Rectal smooth muscle tissue (tissue), 1 donor: Measurements from ENCODE around the gene SETX.
"Not testable (repeated sequence)": the region's sequence is repeated elsewhere in the genome, so short reads cannot be mapped to it uniquely, and the experiment has no call there.

ENCODE experiments used
- H3K27ac ChIP-seq: one replicate; pipeline ENCODE4 v1.7.0; 2013; ENCODE audit warnings: low read depth, low read length, inconsistent platforms
- H3K27me3 ChIP-seq: one replicate; pipeline ENCODE4 v1.7.0; 2013; ENCODE audit warnings: low read length; ENCODE audit not compliant: control insufficient read depth, insufficient read depth
- H3K36me3 ChIP-seq: one replicate; pipeline ENCODE4 v1.7.0; 2013; ENCODE audit warnings: low read length; ENCODE audit not compliant: control insufficient read depth, insufficient read depth
- H3K4me1 ChIP-seq: one replicate; pipeline ENCODE4 v1.7.0; 2013; ENCODE audit warnings: low read length; ENCODE audit not compliant: control insufficient read depth, insufficient read depth
- H3K4me3 ChIP-seq: one replicate; pipeline ENCODE4 v1.7.0; 2013; ENCODE audit warnings: low read length
- H3K9ac ChIP-seq: one replicate; pipeline ENCODE4 v1.7.0; 2013; ENCODE audit warnings: low read length

Gene SETX

GRCh38 chr9:132299221-132299620 is 55.6 kb downstream of the SETX start:
- H3K9ac ChIP-seq = no peak overlapping the region
- no peaks in the 10 kb centered on the region for H3K4me1 ChIP-seq
- H3K4me3 ChIP-seq = no peak overlapping the region
- no peak overlapping the region for H3K27ac ChIP-seq
- H3K36me3 ChIP-seq = peaks cover 44% of the 10 kb centered on the region
- no peaks in the 10 kb centered on the region for H3K27me3 ChIP-seq

- Histone ChIP-seq H3K27me3 (no peaks in the 10 kb centered on the region), H3K9ac (no peak overlapping the region), H3K4me1 (no peaks in the 10 kb centered on the region), H3K27ac (no peak overlapping the region), H3K4me3 (no peak overlapping the region), H3K36me3 (peaks cover 37% of the 10 kb centered on the region)
Observed at GRCh38 chr9:132295181-132295580, 59.6 kb downstream of the SETX start.

GRCh38 chr9:132293145-132293721 is 61.6 kb downstream of the SETX start:
- Histone ChIP-seq H3K27ac (no peak overlapping the region), H3K36me3 (peaks cover 29% of the 10 kb centered on the region), H3K9ac (no peak overlapping the region), H3K4me3 (no peak overlapping the region), H3K27me3 (no peaks in the 10 kb centered on the region), H3K4me1 (no peaks in the 10 kb centered on the region)

- H3K36me3 ChIP-seq = peaks cover 26% of the 10 kb centered on the region
- no peak overlapping the region for H3K4me3 ChIP-seq
- H3K27me3 ChIP-seq = no peaks in the 10 kb centered on the region
- H3K9ac ChIP-seq = no peak overlapping the region
- H3K4me1 ChIP-seq = no peaks in the 10 kb centered on the region
- H3K27ac ChIP-seq = no peak overlapping the region
Observed at GRCh38 chr9:132288966-132289365, 65.8 kb downstream of the SETX start.

GRCh38 chr9:132288361-132288760 is 66.4 kb downstream of the SETX start:
- no peak overlapping the region for H3K27ac ChIP-seq
- H3K4me1 ChIP-seq = no peaks in the 10 kb centered on the region
- H3K27me3 ChIP-seq = no peaks in the 10 kb centered on the region
- peaks cover 29% of the 10 kb centered on the region for H3K36me3 ChIP-seq
- H3K9ac ChIP-seq = no peak overlapping the region
- H3K4me3 ChIP-seq = no peak overlapping the region

- Histone ChIP-seq H3K4me3 (no peak overlapping the region), H3K27me3 (no peaks in the 10 kb centered on the region), H3K9ac (no peak overlapping the region), H3K4me1 (no peaks in the 10 kb centered on the region), H3K27ac (no peak overlapping the region), H3K36me3 (peaks cover 37% of the 10 kb centered on the region)
Observed at GRCh38 chr9:132287256-132287760, 67.5 kb downstream of the SETX start.

GRCh38 chr9:132283863-132284262 is 70.9 kb downstream of the SETX start:
- Histone ChIP-seq H3K27ac (no peak overlapping the region), H3K27me3 (no peaks in the 10 kb centered on the region), H3K9ac (no peak overlapping the region), H3K36me3 (peaks cover 45% of the 10 kb centered on the region), H3K4me3 (no peak overlapping the region), H3K4me1 (no peaks in the 10 kb centered on the region)

GRCh38 chr9:132283165-132283564 is 71.6 kb downstream of the SETX start:
- no peak overlapping the region for H3K9ac ChIP-seq
- no peaks in the 10 kb centered on the region for H3K27me3 ChIP-seq
- no peak overlapping the region for H3K27ac ChIP-seq
- no peak overlapping the region for H3K4me3 ChIP-seq
- H3K4me1 ChIP-seq = no peaks in the 10 kb centered on the region
- H3K36me3 ChIP-seq = peaks cover 43% of the 10 kb centered on the region

- Histone ChIP-seq H3K4me3 (no peak overlapping the region), H3K36me3 (peaks cover 34% of the 10 kb centered on the region), H3K4me1 (no peaks in the 10 kb centered on the region), H3K27me3 (no peaks in the 10 kb centered on the region), H3K9ac (no peak overlapping the region), H3K27ac (no peak overlapping the region)
Observed at GRCh38 chr9:132274861-132275260, 79.9 kb downstream of the SETX start.

- H3K4me3 ChIP-seq, H3K4me1 ChIP-seq, H3K9ac ChIP-seq, H3K27ac ChIP-seq, H3K27me3 ChIP-seq: not testable (repeated sequence)
- H3K36me3 ChIP-seq = peaks cover 13% of the 10 kb centered on the region
Observed at GRCh38 chr9:132269704-132270516, 84.9 kb downstream of the SETX start.

- H3K27ac ChIP-seq = no peak overlapping the region
- no peaks in the 10 kb centered on the region for H3K27me3 ChIP-seq
- no peak overlapping the region for H3K9ac ChIP-seq
- H3K4me1 ChIP-seq = no peaks in the 10 kb centered on the region
- H3K36me3 ChIP-seq = peaks cover 16% of the 10 kb centered on the region
- no peak overlapping the region for H3K4me3 ChIP-seq
Observed at GRCh38 chr9:132268725-132269352, 85.9 kb downstream of the SETX start.

GRCh38 chr9:132267660-132268059 is 87.1 kb downstream of the SETX start:
- Histone ChIP-seq H3K4me1 (no peaks in the 10 kb centered on the region), H3K36me3 (peaks cover 17% of the 10 kb centered on the region), H3K27ac (no peak overlapping the region), H3K4me3 (no peak overlapping the region), H3K27me3 (no peaks in the 10 kb centered on the region), H3K9ac (no peak overlapping the region)
